Embryonic facial prominence (tissue), 1 donor: ENCODE results near the gene SPOP.
"Not testable (repeated sequence)": the region's sequence is repeated elsewhere in the genome, so short reads cannot be mapped to it uniquely, and the experiment has no call there.

Experiments
- DNase-seq: peaks from one replicate; pipeline ENCODE4 v3.0.0-alpha.2; 2016; ENCODE audit errors: extremely low spot score

The SPOP gene

GRCh38 chr17:49550764-49551163 lies 127.1 kb downstream of the SPOP start:
- not testable (repeated sequence) for DNase-seq

GRCh38 chr17:49549691-49550678 lies 127.9 kb downstream of the SPOP start:
- no peak for DNase-seq

- DNase-seq, result no peak
Observed at GRCh38 chr17:49549311-49549605, 128.6 kb downstream of the SPOP start.
